H4 (cell line): ENCODE data around the gene NPVF. TPM values are rescaled to one million over a fixed set of nuclear protein-coding genes. Genes with fewer than 3 reads are reported as not detected.

ENCODE experiments used
- total RNA-seq: library from RNA; depleted of rRNA; stranded (reverse); fragments of >200 nt; shearing (Covaris generic); gene quantifications from 2 replicates; pipeline ENCODE4 v1.2.3, GENCODE V29; 2014; rRNA removed

NPVF gene
- total RNA-seq, 1 experiment from 2014 or later: not detected

Other genes starting within 250 kb of the NPVF start
- gene OSBPL3, start 248.3 kb downstream of the NPVF start, total RNA-seq: 10.2 and 13.0 TPM in 2 replicates
- gene CYCS, start 103.2 kb downstream of the NPVF start, total RNA-seq: 338 and 389 TPM in 2 replicates